Mesodermal cell (in vitro differentiated cells): Measurements from ENCODE around the gene CEP78.
"Not testable (repeated sequence)": the region's sequence is repeated elsewhere in the genome, so short reads cannot be mapped to it uniquely, and the experiment has no call there.

Experiments used
- H3K27ac ChIP-seq: 2 replicates; pipeline ENCODE4 v1.7.0; 2013; ENCODE audit warnings: mild to moderate bottlenecking, low read depth, low read length, moderate library complexity; ENCODE audit not compliant: severe bottlenecking
- H3K36me3 ChIP-seq: 2 replicates; pipeline ENCODE4 v1.7.1; 2013; ENCODE audit warnings: mild to moderate bottlenecking, low read length, moderate library complexity; ENCODE audit not compliant: control insufficient read depth, insufficient read depth
- H3K4me1 ChIP-seq: one replicate; pipeline ENCODE4 v1.7.1; 2013; ENCODE audit warnings: mild to moderate bottlenecking, low read length; ENCODE audit not compliant: insufficient read depth, control insufficient read depth, poor library complexity, severe bottlenecking
- H3K4me3 ChIP-seq: 2 replicates; pipeline ENCODE4 v1.7.0; 2013; ENCODE audit warnings: low read length, control low read depth, mild to moderate bottlenecking; ENCODE audit not compliant: insufficient read depth, poor library complexity, severe bottlenecking; ENCODE audit errors: extremely low read depth
- H3K9me3 ChIP-seq: 2 replicates; pipeline ENCODE4 v1.7.1; 2013; ENCODE audit warnings: mild to moderate bottlenecking, low read length, moderate library complexity; ENCODE audit not compliant: control insufficient read depth
- WGBS, 2 experiments: methylation state at CpG; one replicate each; pipeline ENCODE4 v1.1.5; 2013; ENCODE audit warnings: missing lambda C conversion rate in 2 of 2; ENCODE audit not compliant: insufficient coverage in 2 of 2; 5-methylcytosine and 5-hydroxymethylcytosine counted together

CEP78 gene

GRCh38 chr9:78261403-78262001 lies 25.6 kb downstream of the CEP78 start:
- Histone ChIP-seq H3K4me1 (no peaks in the 10 kb centered on the region), H3K36me3 (peaks cover 43% of the 10 kb centered on the region), H3K27ac (no peak overlapping the region), H3K9me3 (no peaks in the 10 kb centered on the region), H3K4me3 (no peak overlapping the region)
- no CpG with 5 or more reads among the region's 2 CpGs for WGBS, 2 experiments

GRCh38 chr9:78262655-78263054 lies 26.8 kb downstream of the CEP78 start:
- no peaks in the 10 kb centered on the region for H3K4me1 ChIP-seq
- H3K36me3 ChIP-seq = peaks cover 43% of the 10 kb centered on the region
- H3K27ac ChIP-seq = no peak overlapping the region
- H3K4me3 ChIP-seq = no peak overlapping the region
- H3K9me3 ChIP-seq = no peaks in the 10 kb centered on the region
- 83% methylated on average over 1 of the region's 2 CpGs; no CpG with 5 or more reads in 1 of the 2 experiments for WGBS, 2 experiments

GRCh38 chr9:78267889-78268288 lies 32.0 kb downstream of the CEP78 start:
- H3K36me3 ChIP-seq = peaks cover 56% of the 10 kb centered on the region
- no peak overlapping the region for H3K27ac ChIP-seq
- H3K4me3 ChIP-seq = no peak overlapping the region
- H3K9me3 ChIP-seq = no peaks in the 10 kb centered on the region
- WGBS, 2 experiments = 96 to 100% methylated on average over 3 of the region's 4 CpGs
- H3K4me1 ChIP-seq = no peaks in the 10 kb centered on the region

GRCh38 chr9:78269784-78270183 lies 33.9 kb downstream of the CEP78 start:
- peaks cover 55% of the 10 kb centered on the region for H3K36me3 ChIP-seq

GRCh38 chr9:78272307-78272706 lies 36.4 kb downstream of the CEP78 start:
- Histone ChIP-seq H3K27ac (no peak overlapping the region), H3K4me3 (no peak overlapping the region), H3K4me1 (peaks cover 7% of the 10 kb centered on the region), H3K36me3 (peaks cover 41% of the 10 kb centered on the region), H3K9me3 (no peaks in the 10 kb centered on the region)

More at GRCh38 chr9:78269784-78270183, 33.9 kb downstream of the CEP78 start:
- no peak overlapping the region for H3K27ac ChIP-seq
- peaks cover 7% of the 10 kb centered on the region for H3K4me1 ChIP-seq
- no peaks in the 10 kb centered on the region for H3K9me3 ChIP-seq
- H3K4me3 ChIP-seq = no peak overlapping the region

- Histone ChIP-seq H3K4me3 (no peak overlapping the region), H3K27ac (no peak overlapping the region), H3K9me3 (no peaks in the 10 kb centered on the region), H3K36me3 (peaks cover 30% of the 10 kb centered on the region), H3K4me1 (peaks cover 7% of the 10 kb centered on the region)
- 95 to 100% methylated on average over 1 to 3 of the region's 3 CpGs for WGBS, 2 experiments
Measured at GRCh38 chr9:78273761-78274160, 37.9 kb downstream of the CEP78 start.

GRCh38 chr9:78278177-78278777 lies 42.4 kb downstream of the CEP78 start:
- Histone ChIP-seq H3K27ac (no peak overlapping the region), H3K4me1 (peaks cover 7% of the 10 kb centered on the region), H3K9me3 (no peaks in the 10 kb centered on the region), H3K36me3 (no peaks in the 10 kb centered on the region), H3K4me3 (no peak overlapping the region)
- WGBS, 2 experiments = 86 to 87% methylated on average over 3 of the region's 5 CpGs

- Histone ChIP-seq H3K9me3 (no peaks in the 10 kb centered on the region), H3K36me3 (no peaks in the 10 kb centered on the region), H3K27ac (no peak overlapping the region), H3K4me3 (no peak overlapping the region), H3K4me1 (peaks cover 4% of the 10 kb centered on the region)
- no CpG with 5 or more reads among the region's 1 CpG for WGBS, 2 experiments
Measured at GRCh38 chr9:78278801-78279200, 42.9 kb downstream of the CEP78 start.

- no peak overlapping the region for H3K27ac ChIP-seq
- H3K36me3 ChIP-seq = no peaks in the 10 kb centered on the region
- H3K9me3 ChIP-seq = no peaks in the 10 kb centered on the region
- H3K4me3 ChIP-seq = no peak overlapping the region
- no peaks in the 10 kb centered on the region for H3K4me1 ChIP-seq
- WGBS, 2 experiments = 100% methylated on average over 3 of the region's 3 CpGs
Measured at GRCh38 chr9:78280982-78281668, 45.2 kb downstream of the CEP78 start.

- H3K36me3 ChIP-seq, H3K27ac ChIP-seq, H3K4me3 ChIP-seq, H3K9me3 ChIP-seq, H3K4me1 ChIP-seq: not testable (repeated sequence)
- 86 to 100% methylated on average over 1 to 2 of the region's 4 CpGs for WGBS, 2 experiments
Measured at GRCh38 chr9:78284181-78284580, 48.3 kb downstream of the CEP78 start.

GRCh38 chr9:78286125-78286524 lies 50.2 kb downstream of the CEP78 start:
- Histone ChIP-seq H3K4me1 (no peaks in the 10 kb centered on the region), H3K4me3 (no peak overlapping the region), H3K27ac (no peak overlapping the region), H3K36me3 (no peaks in the 10 kb centered on the region), H3K9me3 (no peaks in the 10 kb centered on the region)
